ENCODE data around the gene GPC5. TPM values are rescaled to one million over a fixed set of nuclear protein-coding genes. Genes with fewer than 3 reads are reported as not detected.

Gene GPC5
- total and polyA plus RNA-seq, 2 of the 13 experiments (the other 11 are each of a cell fraction or from before 2014, with no cell fraction given): 0.02 to 0.07 TPM

DNA sequence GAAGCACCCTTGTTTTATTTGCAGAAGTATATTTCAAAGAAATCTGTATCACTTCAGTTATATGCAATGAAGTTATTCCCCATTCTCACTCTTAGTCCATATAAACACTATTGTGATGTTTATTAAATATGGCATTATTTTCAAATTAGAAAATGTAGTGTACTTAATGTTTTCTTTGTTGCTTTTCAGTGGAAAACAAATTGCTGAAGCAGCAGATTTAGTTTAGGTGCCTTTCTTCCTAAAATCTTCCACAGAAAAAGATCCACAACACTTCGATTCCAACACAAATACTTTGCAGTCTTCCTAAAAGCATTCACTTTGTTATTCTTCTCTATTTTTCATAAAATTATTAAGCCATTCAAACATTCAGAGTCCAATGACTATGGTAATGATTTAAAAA is 1336.1 kb downstream of the GPC5 start (continued):
- TF ChIP-seq, protein P1, sequence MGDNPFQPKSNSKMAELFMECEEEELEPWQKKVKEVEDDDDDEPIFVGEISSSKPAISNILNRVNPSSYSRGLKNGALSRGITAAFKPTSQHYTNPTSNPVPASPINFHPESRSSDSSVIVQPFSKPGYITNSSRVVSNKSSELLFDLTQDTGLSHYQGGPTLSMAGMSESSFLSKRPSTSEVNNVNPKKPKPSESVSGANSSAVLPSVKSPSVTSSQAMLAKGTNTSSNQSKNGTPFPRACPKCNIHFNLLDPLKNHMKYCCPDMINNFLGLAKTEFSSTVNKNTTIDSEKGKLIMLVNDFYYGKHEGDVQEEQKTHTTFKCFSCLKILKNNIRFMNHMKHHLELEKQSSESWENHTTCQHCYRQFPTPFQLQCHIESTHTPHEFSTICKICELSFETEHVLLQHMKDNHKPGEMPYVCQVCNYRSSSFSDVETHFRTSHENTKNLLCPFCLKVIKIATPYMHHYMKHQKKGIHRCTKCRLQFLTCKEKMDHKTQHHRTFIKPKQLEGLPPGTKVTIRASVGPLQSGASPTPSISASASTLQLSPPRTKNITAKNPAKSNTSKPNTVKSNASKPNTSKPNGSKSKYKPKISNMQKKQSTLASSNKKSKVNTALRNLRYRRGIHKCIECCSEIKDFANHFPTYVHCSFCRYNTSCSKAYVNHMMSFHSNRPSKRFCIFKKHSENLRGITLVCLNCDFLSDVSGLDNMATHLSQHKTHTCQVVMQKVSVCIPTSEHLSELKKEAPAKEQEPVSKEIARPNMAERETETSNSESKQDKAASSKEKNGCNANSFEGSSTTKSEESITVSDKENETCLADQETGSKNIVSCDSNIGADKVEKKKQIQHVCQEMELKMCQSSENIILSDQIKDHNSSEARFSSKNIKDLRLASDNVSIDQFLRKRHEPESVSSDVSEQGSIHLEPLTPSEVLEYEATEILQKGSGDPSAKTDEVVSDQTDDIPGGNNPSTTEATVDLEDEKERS (CRISPR knock-in tag; IDR thresholded peaks at IDR 0.05): no peak
- TF ChIP-seq ZNF12 (CRISPR knock-in tag; IDR thresholded peaks at IDR 0.05): no peak

DNA sequence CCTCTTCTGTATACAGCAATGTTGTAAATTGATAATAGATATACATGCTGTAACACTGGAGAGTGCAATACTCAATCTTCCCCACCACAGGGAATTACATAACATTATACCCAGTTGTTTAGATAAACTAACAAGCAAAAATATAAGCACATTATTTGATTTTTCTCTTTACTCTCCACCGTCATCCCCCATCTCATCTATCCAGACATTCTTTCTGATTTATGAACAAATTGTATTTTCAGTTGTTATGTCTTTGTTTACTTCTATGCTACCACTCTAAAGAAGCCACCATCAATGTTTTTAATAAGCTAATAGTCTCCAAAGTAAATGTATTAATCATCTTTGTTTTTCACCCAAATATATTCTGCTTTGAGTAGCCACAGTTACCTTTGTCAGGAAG is 1337.5 kb downstream of the GPC5 start:
- Histone ChIP-seq H3K27me3 (ENCODE audit: control insufficient read depth in 1 of 2, insufficient read depth in 2 of 2, low read length in 2 of 2) (no peaks in the 10 kb centered on the region), H3K79me2 (ENCODE audit: insufficient read depth, low read length) (no peaks in the 10 kb centered on the region), H3K36me3 (replicated peaks in 1 of 2; ENCODE audit: control insufficient read depth in 1 of 2, insufficient read depth in 2 of 2, low read length in 2 of 2) (no peaks in the 10 kb centered on the region), H3K9ac (ENCODE audit: insufficient read depth, low read depth, low read length) (no peak overlapping the region), H3K27ac (ENCODE audit: extremely low read length, insufficient read depth, low read length) (no peak overlapping the region), H3K4me2 (ENCODE audit: low read depth, low read length) (no peak overlapping the region), H3K4me1 (ENCODE audit: insufficient read depth, low read length) (no peaks in the 10 kb centered on the region), H4K20me1 (ENCODE audit: insufficient read depth, low read length) (no peaks in the 10 kb centered on the region), H3K9me3 (ENCODE audit: low read length) (no peaks in the 10 kb centered on the region), H3K4me3 (replicated peaks in 1 of 3; ENCODE audit: insufficient read depth in 1 of 3, low read depth in 2 of 3, low read length in 3 of 3) (no peak overlapping the region), H2AFZ (ENCODE audit: low read length) (no peak overlapping the region)
- ATAC-seq: no peak
- ChIA-PET CTCF (ENCODE audit: low intra/inter-chr PET ratio, low total read pairs) (no interaction called here), POLR2A (no interaction called here)
- intact Hi-C loops (cut with micrococcal nuclease; ENCODE audit: unreplicated experiment) (no loop called here), in situ Hi-C loops (cut with HindIII; ENCODE audit: extremely low pct_ligation_motif_present, low pct_unique_long_range_greater_than_20kb) (no loop called here)
- FAIRE-seq: no peak
- no peak for DNase-seq (ENCODE audit: low spot score)
- TF ChIP-seq CHD4 (IDR thresholded peaks at IDR 0.05; ENCODE audit: borderline replicate concordance, low read length) (no peak), GPN1 (CRISPR knock-in tag; IDR thresholded peaks at IDR 0.05; ENCODE audit: borderline replicate concordance) (no peak)
- no TSS peak for BruUV-seq (replicated peaks)
- 8% methylated on average over 1 of the region's 1 CpG for WGBS (ENCODE audit: low lambda C conversion rate)

All from HepG2 (cell line).